ENCODE data around the gene PRH2. TPM values are rescaled to one million over a fixed set of nuclear protein-coding genes. Genes with fewer than 3 reads are reported as not detected.
A peak's percentile ranks its signal among the peaks of the same experiment; 100 is the strongest.

The PRH2 gene
- total RNA-seq, 3 donors from 2014 or later = 0.73 TPM; not detected in 2

DNA sequence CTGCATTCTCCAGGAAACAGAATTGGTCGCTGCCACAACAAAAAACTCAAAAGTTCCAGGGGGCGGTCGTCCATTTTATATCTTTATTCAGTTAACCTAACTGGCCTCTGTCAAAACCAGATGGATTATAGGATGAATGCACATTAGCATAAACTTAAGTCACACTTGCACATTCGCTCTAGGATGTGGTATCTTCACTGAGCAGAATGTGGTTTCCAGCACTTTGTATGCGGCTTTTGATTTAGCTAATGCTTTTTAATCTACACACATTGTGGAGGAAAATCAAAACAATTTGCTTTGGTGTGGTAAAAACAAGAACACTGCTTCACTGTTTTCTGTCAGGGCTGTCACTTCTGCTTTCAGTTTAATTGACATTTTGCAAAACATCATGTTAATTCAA, 53.2 kb downstream of the PRH2 start:
- H3K36me3 ChIP-seq (ENCODE audit: low read depth) = no peaks in the 10 kb centered on the region
- DNase-seq (peak in 1 of 3 donors; percentile 16), ATAC-seq (peak; percentile 69)
- TF ChIP-seq CTCF (IDR thresholded peaks at IDR 0.05) = no peak
- H3K4me1 ChIP-seq (ENCODE audit: low read depth) = no peaks in the 10 kb centered on the region
- H3K9me3 ChIP-seq = no peaks in the 10 kb centered on the region
- intact Hi-C loops (cut with DNase I, micrococcal nuclease) = no loop called here
- no peak overlapping the region for H3K4me3 ChIP-seq

Other genes starting within 250 kb of the PRH2 start
- 100 to 1,000 TPM; 120 to 373 (median 193) TPM for gene YBX3, start 205.9 kb upstream of the PRH2 start, total RNA-seq
- not detected for gene TAS2R7, start 126.6 kb upstream of the PRH2 start, total RNA-seq
- not detected for gene TAS2R8, start 122.0 kb upstream of the PRH2 start, total RNA-seq
- gene TAS2R9, start 119.1 kb upstream of the PRH2 start, total RNA-seq = not detected
- under 1 TPM in 2 of 3 donors, not detected in 1; 0.39 to 0.87 TPM for gene TAS2R10, start 102.9 kb upstream of the PRH2 start, total RNA-seq
- gene PRR4, start 79.8 kb upstream of the PRH2 start, total RNA-seq = 1 to 10 TPM in 1 of 3 donors, under 1 TPM in 2; 0.60 to 3.4 (median 0.79) TPM
- gene PRH1, start 45.0 kb upstream of the PRH2 start, total RNA-seq = 10 to 100 TPM; 14.2 to 24.0 (median 15.4) TPM
- 1 to 10 TPM; 1.1 to 3.2 (median 1.3) TPM for gene TAS2R13, start 19.7 kb upstream of the PRH2 start, total RNA-seq
- gene TAS2R14, start 10.0 kb downstream of the PRH2 start, total RNA-seq = 1 to 10 TPM; 1.7 to 5.4 (median 2.6) TPM
- gene TAS2R50, start 57.7 kb downstream of the PRH2 start, total RNA-seq = 1 to 10 TPM in 2 of 3 donors, under 1 TPM in 1; 0.92 to 3.7 (median 1.5) TPM
- gene TAS2R20, start 69.1 kb downstream of the PRH2 start, total RNA-seq = 1 to 10 TPM; 1.6 to 3.9 (median 1.7) TPM
- 1 to 10 TPM; 2.1 to 6.8 (median 2.3) TPM for gene TAS2R19, start 93.4 kb downstream of the PRH2 start, total RNA-seq
- 1 to 10 TPM; 2.6 to 8.1 (median 3.5) TPM for gene TAS2R31, start 102.2 kb downstream of the PRH2 start, total RNA-seq
- 1 to 10 TPM in 1 of 3 donors, under 1 TPM in 2; 0.87 to 4.2 (median 0.98) TPM for gene TAS2R46, start 133.1 kb downstream of the PRH2 start, total RNA-seq
- 1 to 10 TPM in 1 of 3 donors, under 1 TPM in 1, not detected in 1; 0.51 to 1.3 TPM for gene TAS2R43, start 163.1 kb downstream of the PRH2 start, total RNA-seq
- gene TAS2R30, start 205.4 kb downstream of the PRH2 start, total RNA-seq = 1 to 10 TPM; 3.0 to 5.9 (median 3.5) TPM
- gene SMIM10L1, start 242.0 kb downstream of the PRH2 start, total RNA-seq = 10 to 100 TPM in 1 of 3 donors, 1 to 10 TPM in 2; 7.9 to 12.5 (median 9.5) TPM

Data from mucosa of descending colon (tissue), 3 donors.